ENCODE data around the gene ZNF530. TPM values are rescaled to one million over a fixed set of nuclear protein-coding genes. Genes with fewer than 3 reads are reported as not detected.

The ZNF530 gene
- total and polyA plus RNA-seq, 2 donors (not counting 1 experiment from before 2014, with no cell fraction given) = 4.3 to 11.2 TPM

DNA sequence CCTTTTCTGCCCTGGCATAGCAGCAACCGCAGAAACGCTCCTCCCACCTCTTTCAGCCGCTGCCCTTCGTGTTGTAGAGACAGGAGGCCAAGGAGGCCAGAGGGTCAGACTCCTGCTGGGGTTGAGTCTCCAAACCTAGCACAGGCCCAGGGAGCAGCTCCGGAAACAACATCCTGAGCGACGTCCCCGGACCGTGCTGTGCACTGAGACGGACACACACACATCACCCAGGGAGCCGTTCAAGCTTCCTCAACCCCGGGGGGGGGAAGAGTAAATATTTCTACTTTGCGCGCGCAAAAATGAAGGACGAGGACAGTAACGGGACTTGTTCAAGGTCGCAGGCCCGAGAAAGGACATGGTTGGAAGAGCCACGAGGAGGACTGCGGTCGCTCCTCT, 40.7 kb upstream of the ZNF530 start:
- POLR2A ChIA-PET = interaction anchor here (0.6 kb wide), 1 partner anchor 536 kb away, joined by 4 read pairs; no protein-coding TSS in a partner anchor

More for the DNA sequence above, 40.7 kb upstream of the ZNF530 start:
- peaks cover 9 to 20% (median 17%) of the 10 kb centered on the region in 3 donors for H3K9me3 ChIP-seq (ENCODE audit: control extremely low read depth in 1 of 3, control insufficient read depth in 2 of 3, insufficient read depth in 1 of 3, low read length in 2 of 3)
- H4K20me1 ChIP-seq (ENCODE audit: control insufficient read depth, insufficient read depth, low read length, poor library complexity, severe bottlenecking) = peaks cover 5% of the 10 kb centered on the region
- H3K79me2 ChIP-seq (ENCODE audit: control insufficient read depth, insufficient read depth, low read length) = peaks cover 38% of the 10 kb centered on the region
- peaks cover 4 to 16% of the 10 kb centered on the region in 2 experiments for H3K36me3 ChIP-seq (replicated peaks in 1 of 2; ENCODE audit: control extremely low read depth in 1 of 2, control insufficient read depth in 1 of 2, extremely low read depth in 1 of 2, insufficient read depth in 2 of 2, low read length in 1 of 2)
- H3K9ac ChIP-seq (ENCODE audit: low read length) = peak overlapping the region; percentile 94
- no peak for TF ChIP-seq EZH2 (IDR thresholded peaks at IDR 0.05; ENCODE audit: borderline replicate concordance, insufficient read depth, low read depth, low read length, poor library complexity, severe bottlenecking)
- TF ChIP-seq, protein P1, sequence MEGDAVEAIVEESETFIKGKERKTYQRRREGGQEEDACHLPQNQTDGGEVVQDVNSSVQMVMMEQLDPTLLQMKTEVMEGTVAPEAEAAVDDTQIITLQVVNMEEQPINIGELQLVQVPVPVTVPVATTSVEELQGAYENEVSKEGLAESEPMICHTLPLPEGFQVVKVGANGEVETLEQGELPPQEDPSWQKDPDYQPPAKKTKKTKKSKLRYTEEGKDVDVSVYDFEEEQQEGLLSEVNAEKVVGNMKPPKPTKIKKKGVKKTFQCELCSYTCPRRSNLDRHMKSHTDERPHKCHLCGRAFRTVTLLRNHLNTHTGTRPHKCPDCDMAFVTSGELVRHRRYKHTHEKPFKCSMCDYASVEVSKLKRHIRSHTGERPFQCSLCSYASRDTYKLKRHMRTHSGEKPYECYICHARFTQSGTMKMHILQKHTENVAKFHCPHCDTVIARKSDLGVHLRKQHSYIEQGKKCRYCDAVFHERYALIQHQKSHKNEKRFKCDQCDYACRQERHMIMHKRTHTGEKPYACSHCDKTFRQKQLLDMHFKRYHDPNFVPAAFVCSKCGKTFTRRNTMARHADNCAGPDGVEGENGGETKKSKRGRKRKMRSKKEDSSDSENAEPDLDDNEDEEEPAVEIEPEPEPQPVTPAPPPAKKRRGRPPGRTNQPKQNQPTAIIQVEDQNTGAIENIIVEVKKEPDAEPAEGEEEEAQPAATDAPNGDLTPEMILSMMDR (IDR thresholded peaks at IDR 0.05) = no peak
- 1% methylated on average over 15 of the region's 22 CpGs for WGBS (ENCODE audit: insufficient coverage)
- intact Hi-C loops (cut with micrococcal nuclease) = loop anchor here (1.0 to 2.0 kb wide), 4 partner anchors 20 to 74 kb away; partner anchors contain the start of genes ZNF211, ZNF419 and ZNF549
- peaks cover 0 to 4% (median 2%) of the 10 kb centered on the region in 4 experiments for H3K27me3 ChIP-seq (replicated peaks in 1 of 4; ENCODE audit: control extremely low read depth in 1 of 4, control insufficient read depth in 3 of 4, insufficient read depth in 4 of 4, low read length in 3 of 4)
- H3K4me1 ChIP-seq (ENCODE audit: control insufficient read depth in 2 of 2, insufficient read depth in 2 of 2, low read length in 2 of 2) = peaks cover 19 to 21% of the 10 kb centered on the region in 2 donors
- peaks cover 30% of the 10 kb centered on the region for H3K4me1 Mint-ChIP-seq
- ATAC-seq (ENCODE audit: low read depth) = no peak
- peak overlapping the region; percentile 92 for H3K4me2 ChIP-seq (replicated peaks; ENCODE audit: low read depth, low read length, poor library complexity, severe bottlenecking)
- peak overlapping the region; percentile 99 for H2AFZ ChIP-seq (ENCODE audit: insufficient read depth, low read depth, low read length, poor library complexity, severe bottlenecking)
- peak overlapping the region; percentile 64 to 98 (median 92) for H3K4me3 ChIP-seq (ENCODE audit: control extremely low read depth in 1 of 5, extremely low read depth in 1 of 5, insufficient read depth in 1 of 5, low read depth in 2 of 5, low read length in 4 of 5)
- peak overlapping the region; percentile 94 for H3K4me3 Mint-ChIP-seq
- H3K27ac Mint-ChIP-seq = peak overlapping the region; percentile 77
- CTCF ChIA-PET = interaction anchor here (1.1 kb wide), 1 partner anchor 74 kb away, joined by 3 read pairs; the partner anchor contains the start of gene ZNF211
- peaks cover 7% of the 10 kb centered on the region for H3K9me3 Mint-ChIP-seq (ENCODE audit: insufficient read depth)
- H3K27me3 Mint-ChIP-seq = peaks cover 13% of the 10 kb centered on the region
- DNase-seq = peak; percentile 21
- H3K27ac ChIP-seq (ENCODE audit: low read length in 2 of 2) = peak overlapping the region in 1 of 2 donors; percentile 69
